ENCODE measurements around the gene NDFIP2.

DNA sequence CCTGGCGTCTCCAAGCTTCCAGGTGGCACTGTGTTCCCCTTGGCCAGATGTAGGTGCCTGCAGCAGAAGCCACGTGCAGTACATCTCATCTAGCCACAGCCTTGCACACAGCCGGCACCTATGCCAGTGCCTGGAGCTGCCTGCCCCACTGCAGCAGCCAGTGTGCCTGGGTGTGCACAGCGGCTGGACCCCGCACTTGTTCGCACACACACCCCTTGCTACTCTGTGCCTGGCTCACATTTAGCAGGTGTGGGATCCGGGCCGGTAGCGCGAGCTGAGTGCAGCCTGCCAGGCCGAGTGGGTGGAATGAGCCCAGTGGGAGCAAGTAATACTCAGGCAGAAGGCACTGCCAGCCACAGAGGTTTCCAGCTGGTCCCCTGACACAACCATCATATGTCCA is 48.0 kb upstream of the NDFIP2 start:
- no peak for TF ChIP-seq BHLHE40 (IDR thresholded peaks at IDR 0.05; ENCODE audit: borderline replicate concordance)
- no peak for TF ChIP-seq SP1 (IDR thresholded peaks at IDR 0.05)
- no peak for TF ChIP-seq ARNT (IDR thresholded peaks at IDR 0.05)
- no peak for TF ChIP-seq HDGF (IDR thresholded peaks at IDR 0.05; ENCODE audit: borderline replicate concordance)
- TF ChIP-seq NFRKB (IDR thresholded peaks at IDR 0.05) = no peak
- no peak for TF ChIP-seq TARDBP (IDR thresholded peaks at IDR 0.05)
- TF ChIP-seq FOXA1 (IDR thresholded peaks at IDR 0.05) = no peak
- TF ChIP-seq SUZ12 (IDR thresholded peaks at IDR 0.05) = no peak
- no peak for TF ChIP-seq CTBP1 (IDR thresholded peaks at IDR 0.05; ENCODE audit: borderline replicate concordance)
- no peak for TF ChIP-seq FOXK2 (IDR thresholded peaks at IDR 0.05)
- TF ChIP-seq, protein P1, sequence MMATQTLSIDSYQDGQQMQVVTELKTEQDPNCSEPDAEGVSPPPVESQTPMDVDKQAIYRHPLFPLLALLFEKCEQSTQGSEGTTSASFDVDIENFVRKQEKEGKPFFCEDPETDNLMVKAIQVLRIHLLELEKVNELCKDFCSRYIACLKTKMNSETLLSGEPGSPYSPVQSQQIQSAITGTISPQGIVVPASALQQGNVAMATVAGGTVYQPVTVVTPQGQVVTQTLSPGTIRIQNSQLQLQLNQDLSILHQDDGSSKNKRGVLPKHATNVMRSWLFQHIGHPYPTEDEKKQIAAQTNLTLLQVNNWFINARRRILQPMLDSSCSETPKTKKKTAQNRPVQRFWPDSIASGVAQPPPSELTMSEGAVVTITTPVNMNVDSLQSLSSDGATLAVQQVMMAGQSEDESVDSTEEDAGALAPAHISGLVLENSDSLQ (IDR thresholded peaks at IDR 0.05) = no peak
- no peak for TF ChIP-seq LEF1 (IDR thresholded peaks at IDR 0.05; ENCODE audit: borderline replicate concordance)
- TF ChIP-seq FOXM1 (IDR thresholded peaks at IDR 0.05; ENCODE audit: borderline replicate concordance) = no peak

Data from HEK293T (cell line).